Muscle layer of duodenum (tissue), 2 donors: ENCODE results near the gene BCLAF1.

Source experiments
- H3K27ac ChIP-seq: one replicate; pipeline ENCODE4 v1.7.0; 2013; ENCODE audit warnings: mild to moderate bottlenecking, low read length
- H3K27me3 ChIP-seq: one replicate; pipeline ENCODE4 v1.7.0; 2013; ENCODE audit warnings: low read depth, mild to moderate bottlenecking, control low read depth, low read length
- H3K36me3 ChIP-seq, 2 donors: one replicate each; pipeline ENCODE4 v1.7.0; 2013; ENCODE audit warnings: low read length in 2 of 2, control low read depth in 1 of 2, mild to moderate bottlenecking in 1 of 2; ENCODE audit not compliant: insufficient read depth in 2 of 2, control insufficient read depth in 1 of 2
- H3K4me1 ChIP-seq, 2 donors: one replicate each; pipeline ENCODE4 v1.7.0; 2013; ENCODE audit warnings: low read length in 2 of 2, mild to moderate bottlenecking in 2 of 2, control low read depth in 1 of 2, moderate library complexity in 1 of 2; ENCODE audit not compliant: insufficient read depth in 2 of 2, control insufficient read depth in 1 of 2
- H3K4me3 ChIP-seq, 2 donors: one replicate each; pipeline ENCODE4 v1.7.0; 2013; ENCODE audit warnings: low read length in 2 of 2, low read depth in 1 of 2, mild to moderate bottlenecking in 1 of 2
- H3K9me3 ChIP-seq, 2 donors: one replicate each; pipeline ENCODE4 v1.7.0; 2013; ENCODE audit warnings: low read length in 2 of 2, control low read depth in 1 of 2, mild to moderate bottlenecking in 1 of 2; ENCODE audit not compliant: control insufficient read depth in 1 of 2
- donor health status: healthy.

Gene BCLAF1

GRCh38 chr6:136289579-136290409 lies at the start of gene BCLAF1:
TSS of gene BCLAF1 (minus strand) at chr6:136289846. CDS start at chr6:136279866, 9,980 bp downstream.
- H3K9me3 ChIP-seq, result no peaks in the 10 kb centered on the region
- no peaks in the 10 kb centered on the region for H3K27me3 ChIP-seq
- H3K4me1 ChIP-seq, result peaks cover 9 to 45% of the 10 kb centered on the region in 2 donors
- H3K36me3 ChIP-seq, result peaks cover 0 to 20% of the 10 kb centered on the region in 2 donors
- peak within 1 kb of the TSS; percentile 83 to 99 for H3K4me3 ChIP-seq
- peak within 1 kb of the TSS; percentile 100 for H3K27ac ChIP-seq

GRCh38 chr6:136338486-136338885 lies 48.8 kb upstream of the BCLAF1 start:
- Histone ChIP-seq H3K27ac (no peak overlapping the region), H3K9me3 (no peaks in the 10 kb centered on the region), H3K27me3 (no peaks in the 10 kb centered on the region), H3K4me3 (no peak overlapping the region), H3K4me1 (peaks cover 0 to 5% of the 10 kb centered on the region in 2 donors), H3K36me3 (no peaks in the 10 kb centered on the region)

- no peaks in the 10 kb centered on the region for H3K27me3 ChIP-seq
- H3K36me3 ChIP-seq, result no peaks in the 10 kb centered on the region
- no peaks in the 10 kb centered on the region for H3K9me3 ChIP-seq
- no peak overlapping the region for H3K27ac ChIP-seq
- H3K4me1 ChIP-seq, result peaks cover 0 to 5% of the 10 kb centered on the region in 2 donors
- no peak overlapping the region for H3K4me3 ChIP-seq
Observed at GRCh38 chr6:136337606-136338005, 48.0 kb upstream of the BCLAF1 start.

- no peak overlapping the region for H3K27ac ChIP-seq
- no peaks in the 10 kb centered on the region for H3K27me3 ChIP-seq
- H3K4me3 ChIP-seq, result no peak overlapping the region
- H3K36me3 ChIP-seq, result no peaks in the 10 kb centered on the region
- H3K9me3 ChIP-seq, result no peaks in the 10 kb centered on the region
- H3K4me1 ChIP-seq, result peaks cover 0 to 5% of the 10 kb centered on the region in 2 donors
Observed at GRCh38 chr6:136337121-136337520, 47.5 kb upstream of the BCLAF1 start.

- H3K27ac ChIP-seq, result no peak overlapping the region
- H3K9me3 ChIP-seq, result no peaks in the 10 kb centered on the region
- no peak overlapping the region for H3K4me3 ChIP-seq
- no peaks in the 10 kb centered on the region for H3K36me3 ChIP-seq
- H3K4me1 ChIP-seq, result peaks cover 0 to 5% of the 10 kb centered on the region in 2 donors
- no peaks in the 10 kb centered on the region for H3K27me3 ChIP-seq
Observed at GRCh38 chr6:136335736-136336363, 46.2 kb upstream of the BCLAF1 start.

GRCh38 chr6:136334853-136335252 lies 45.2 kb upstream of the BCLAF1 start:
- Histone ChIP-seq H3K4me1 (peaks cover 0 to 5% of the 10 kb centered on the region in 2 donors), H3K4me3 (no peak overlapping the region)

GRCh38 chr6:136334465-136334846 lies 44.8 kb upstream of the BCLAF1 start:
- H3K4me1 ChIP-seq, result peaks cover 0 to 5% of the 10 kb centered on the region in 2 donors
- H3K27me3 ChIP-seq, result no peaks in the 10 kb centered on the region
- no peaks in the 10 kb centered on the region for H3K9me3 ChIP-seq
- no peaks in the 10 kb centered on the region for H3K36me3 ChIP-seq
- no peak overlapping the region for H3K4me3 ChIP-seq
- no peak overlapping the region for H3K27ac ChIP-seq

More at GRCh38 chr6:136334853-136335252, 45.2 kb upstream of the BCLAF1 start:
- H3K9me3 ChIP-seq, result no peaks in the 10 kb centered on the region
- no peaks in the 10 kb centered on the region for H3K36me3 ChIP-seq
- H3K27me3 ChIP-seq, result no peaks in the 10 kb centered on the region
- no peak overlapping the region for H3K27ac ChIP-seq

- Histone ChIP-seq H3K27me3 (no peaks in the 10 kb centered on the region), H3K9me3 (no peaks in the 10 kb centered on the region), H3K27ac (no peak overlapping the region), H3K4me3 (no peak overlapping the region), H3K4me1 (peaks cover 0 to 5% of the 10 kb centered on the region in 2 donors), H3K36me3 (no peaks in the 10 kb centered on the region)
Observed at GRCh38 chr6:136333824-136334464, 44.3 kb upstream of the BCLAF1 start.

GRCh38 chr6:136331461-136331860 lies 41.8 kb upstream of the BCLAF1 start:
- Histone ChIP-seq H3K9me3 (no peaks in the 10 kb centered on the region), H3K4me1 (peaks cover 0 to 5% of the 10 kb centered on the region in 2 donors), H3K36me3 (no peaks in the 10 kb centered on the region), H3K27ac (no peak overlapping the region), H3K4me3 (no peak overlapping the region), H3K27me3 (no peaks in the 10 kb centered on the region)

GRCh38 chr6:136330634-136331033 lies 41.0 kb upstream of the BCLAF1 start:
- no peak overlapping the region for H3K27ac ChIP-seq
- peaks cover 0 to 8% of the 10 kb centered on the region in 2 donors for H3K4me1 ChIP-seq
- H3K27me3 ChIP-seq, result no peaks in the 10 kb centered on the region
- H3K36me3 ChIP-seq, result no peaks in the 10 kb centered on the region
- H3K4me3 ChIP-seq, result no peak overlapping the region
- H3K9me3 ChIP-seq, result no peaks in the 10 kb centered on the region

- H3K4me3 ChIP-seq, result no peak overlapping the region
- H3K27ac ChIP-seq, result no peak overlapping the region
Observed at GRCh38 chr6:136326038-136326553, 36.5 kb upstream of the BCLAF1 start.

More at GRCh38 chr6:136326038-136326553, 36.5 kb upstream of the BCLAF1 start:
- Histone ChIP-seq H3K9me3 (no peaks in the 10 kb centered on the region), H3K4me1 (peaks cover 0 to 17% of the 10 kb centered on the region in 2 donors), H3K36me3 (no peaks in the 10 kb centered on the region), H3K27me3 (no peaks in the 10 kb centered on the region)
